ENCODE results near the gene GREB1L. TPM values are rescaled to one million over a fixed set of nuclear protein-coding genes. Genes with fewer than 3 reads are reported as not detected.
A peak's percentile ranks its signal among the peaks of the same experiment; 100 is the strongest.

The GREB1L gene
- total and polyA plus RNA-seq, 2 experiments from 2014 or later: 4.2 to 7.8 TPM

- Histone ChIP-seq H3K27ac (no peak overlapping the region), H3K36me3 (no peaks in the 10 kb centered on the region), H3K27me3 (no peaks in the 10 kb centered on the region), H3K9me3 (ENCODE audit: low read depth) (no peaks in the 10 kb centered on the region), H3K4me3 (no peak overlapping the region), H3K4me1 (ENCODE audit: low read depth) (peaks cover 7% of the 10 kb centered on the region)
- no peak for TF ChIP-seq CTCF (IDR thresholded peaks at IDR 0.05; ENCODE audit: low read depth, low read length)
- no peak for DNase-seq (ENCODE audit: low read depth in 1 of 2, low spot score in 1 of 2)
Observed at GRCh38 chr18:21454725-21455124, 212.7 kb downstream of the GREB1L start.

GRCh38 chr18:21456428-21457178 lies 214.6 kb downstream of the GREB1L start:
- DNase-seq (ENCODE audit: low read depth in 1 of 2, low spot score in 1 of 2): no peak
- Histone ChIP-seq H3K27me3 (no peaks in the 10 kb centered on the region), H3K9me3 (ENCODE audit: low read depth) (no peaks in the 10 kb centered on the region), H3K4me1 (ENCODE audit: low read depth) (peaks cover 7% of the 10 kb centered on the region), H3K27ac (peak overlapping the region; percentile 35), H3K36me3 (no peaks in the 10 kb centered on the region), H3K4me3 (no peak overlapping the region)
- TF ChIP-seq CTCF (IDR thresholded peaks at IDR 0.05; ENCODE audit: low read depth, low read length): no peak

- Histone ChIP-seq H3K9me3 (ENCODE audit: low read depth) (no peaks in the 10 kb centered on the region), H3K4me3 (no peak overlapping the region), H3K36me3 (no peaks in the 10 kb centered on the region), H3K4me1 (ENCODE audit: low read depth) (peaks cover 7% of the 10 kb centered on the region), H3K27me3 (no peaks in the 10 kb centered on the region), H3K27ac (no peak overlapping the region)
- no peak for DNase-seq (ENCODE audit: low read depth in 1 of 2, low spot score in 1 of 2)
- no peak for TF ChIP-seq CTCF (IDR thresholded peaks at IDR 0.05; ENCODE audit: low read depth, low read length)
Observed at GRCh38 chr18:21457179-21457535, 215.1 kb downstream of the GREB1L start.

GRCh38 chr18:21458310-21458709 lies 216.3 kb downstream of the GREB1L start:
- H3K27ac ChIP-seq: no peak overlapping the region
- no peaks in the 10 kb centered on the region for H3K36me3 ChIP-seq
- DNase-seq (ENCODE audit: low read depth in 1 of 2, low spot score in 1 of 2): no peak
- no peak for TF ChIP-seq CTCF (IDR thresholded peaks at IDR 0.05; ENCODE audit: low read depth, low read length)
- no peak overlapping the region for H3K4me3 ChIP-seq
- no peaks in the 10 kb centered on the region for H3K9me3 ChIP-seq (ENCODE audit: low read depth)
- no peaks in the 10 kb centered on the region for H3K27me3 ChIP-seq
- peaks cover 7% of the 10 kb centered on the region for H3K4me1 ChIP-seq (ENCODE audit: low read depth)

- TF ChIP-seq CTCF (IDR thresholded peaks at IDR 0.05; ENCODE audit: low read depth, low read length): no peak
- Histone ChIP-seq H3K4me1 (ENCODE audit: low read depth) (peaks cover 7% of the 10 kb centered on the region), H3K27ac (no peak overlapping the region), H3K36me3 (no peaks in the 10 kb centered on the region), H3K27me3 (no peaks in the 10 kb centered on the region), H3K4me3 (no peak overlapping the region), H3K9me3 (ENCODE audit: low read depth) (no peaks in the 10 kb centered on the region)
- no peak for DNase-seq (ENCODE audit: low read depth in 1 of 2, low spot score in 1 of 2)
Observed at GRCh38 chr18:21458788-21459187, 216.8 kb downstream of the GREB1L start.

All from cardiac muscle cell (in vitro differentiated cells and primary cell).